GM21737 (cell line): ENCODE measurements around the gene UPK3A.
"Not testable (repeated sequence)": the region's sequence is repeated elsewhere in the genome, so short reads cannot be mapped to it uniquely, and the experiment has no call there.

ENCODE experiments used
- ATAC-seq: cut with Tn5 transposase; IDR thresholded peaks from one replicate; pipeline ENCODE4 v1.9.1; 2021; ENCODE audit warnings: mild to moderate bottlenecking, moderate library complexity; ENCODE audit not compliant: unreplicated experiment

UPK3A gene

DNA sequence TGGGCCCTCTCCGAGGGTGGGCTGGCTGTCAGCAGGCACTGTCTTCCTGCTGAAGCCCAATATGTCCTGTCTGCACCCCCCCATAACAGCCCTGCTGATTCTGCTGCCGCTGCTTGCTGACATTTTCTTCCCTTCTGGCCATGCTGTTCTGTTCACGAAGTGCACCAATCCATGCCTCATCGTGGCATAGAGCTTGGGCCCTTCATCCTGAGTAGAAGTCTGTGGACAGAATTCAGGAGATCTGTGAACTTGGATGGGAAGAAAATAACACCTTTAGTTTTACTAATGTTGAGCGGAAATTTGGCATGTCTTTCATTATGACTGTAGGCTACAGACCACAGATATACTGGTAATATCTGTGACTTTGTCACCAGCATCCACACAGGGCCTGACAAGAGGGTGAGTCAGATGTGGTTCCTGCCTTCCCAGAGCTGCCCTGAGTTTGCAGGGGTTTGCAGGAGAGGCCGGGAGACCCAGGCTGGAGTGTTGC lies 29.9 kb upstream of the UPK3A start:
- ATAC-seq: peak; percentile 62

DNA sequence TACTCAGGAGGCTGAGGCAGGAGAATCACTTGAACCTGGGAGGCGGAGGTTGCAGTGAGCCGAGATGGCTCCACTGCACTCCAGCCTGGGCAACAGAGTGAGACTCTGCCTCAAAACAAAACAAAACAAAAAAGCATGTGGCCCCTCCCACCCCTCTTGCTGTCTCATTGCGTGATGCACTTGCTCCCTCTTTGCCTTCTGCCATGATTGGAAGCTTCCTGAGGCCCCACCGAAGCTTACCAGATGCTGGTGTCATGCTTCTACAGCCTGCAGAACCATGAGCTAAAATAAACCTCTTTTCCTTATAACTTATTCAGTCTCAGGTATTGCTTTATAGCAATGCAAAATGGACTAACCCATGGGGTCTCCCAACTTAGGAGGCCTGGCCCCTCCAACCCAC lies 26.8 kb upstream of the UPK3A start:
- ATAC-seq: not testable (repeated sequence)

DNA sequence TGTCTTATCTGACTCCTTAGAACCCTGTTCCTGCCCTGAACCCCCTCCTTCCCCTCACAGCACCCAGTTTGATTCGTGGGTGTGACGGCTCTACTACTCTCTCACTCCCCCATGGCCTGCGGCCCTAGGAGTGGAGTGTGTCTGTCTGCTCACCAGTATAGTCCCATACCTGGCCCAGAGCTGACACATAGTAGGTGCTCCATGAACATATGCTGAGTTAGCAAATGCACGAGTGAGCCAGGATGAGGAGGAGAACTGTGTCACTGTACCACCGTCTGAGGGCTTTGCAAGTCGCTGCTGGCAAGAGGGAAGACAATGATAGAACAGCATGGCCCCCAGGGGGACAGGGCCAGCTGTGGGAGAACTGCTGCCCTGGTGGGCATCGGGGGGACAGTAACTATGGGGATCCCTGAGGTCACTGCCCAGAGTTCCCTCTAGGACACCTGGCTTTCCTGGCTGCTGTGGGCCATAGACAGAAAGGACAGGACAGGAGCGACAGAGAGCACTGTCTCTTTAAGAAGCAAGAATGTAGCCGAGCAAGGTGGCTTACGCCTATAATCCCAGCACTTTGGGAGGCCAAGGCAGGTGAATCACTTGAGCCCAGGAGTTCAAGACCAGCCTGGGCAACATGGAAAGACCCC lies 24.9 kb upstream of the UPK3A start:
- ATAC-seq: no peak

DNA sequence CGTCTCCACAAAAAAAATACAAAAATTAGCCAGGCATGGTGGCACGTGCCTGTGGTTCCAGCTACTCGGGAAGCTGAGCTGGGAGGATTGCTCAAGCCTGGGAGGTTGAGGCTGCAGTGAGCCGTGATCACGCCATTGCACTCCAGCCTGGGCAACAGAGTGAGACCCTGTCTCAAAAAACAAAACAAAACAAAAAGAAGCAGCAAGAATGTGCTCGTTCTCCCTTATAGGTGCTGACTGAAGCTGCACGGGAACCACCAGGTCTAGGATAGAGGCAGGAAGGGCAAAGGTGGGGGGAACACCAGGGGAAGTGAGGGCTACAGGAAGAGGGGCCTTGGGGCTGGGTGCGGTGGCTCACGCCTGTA lies 24.4 kb upstream of the UPK3A start:
- not testable (repeated sequence) for ATAC-seq

DNA sequence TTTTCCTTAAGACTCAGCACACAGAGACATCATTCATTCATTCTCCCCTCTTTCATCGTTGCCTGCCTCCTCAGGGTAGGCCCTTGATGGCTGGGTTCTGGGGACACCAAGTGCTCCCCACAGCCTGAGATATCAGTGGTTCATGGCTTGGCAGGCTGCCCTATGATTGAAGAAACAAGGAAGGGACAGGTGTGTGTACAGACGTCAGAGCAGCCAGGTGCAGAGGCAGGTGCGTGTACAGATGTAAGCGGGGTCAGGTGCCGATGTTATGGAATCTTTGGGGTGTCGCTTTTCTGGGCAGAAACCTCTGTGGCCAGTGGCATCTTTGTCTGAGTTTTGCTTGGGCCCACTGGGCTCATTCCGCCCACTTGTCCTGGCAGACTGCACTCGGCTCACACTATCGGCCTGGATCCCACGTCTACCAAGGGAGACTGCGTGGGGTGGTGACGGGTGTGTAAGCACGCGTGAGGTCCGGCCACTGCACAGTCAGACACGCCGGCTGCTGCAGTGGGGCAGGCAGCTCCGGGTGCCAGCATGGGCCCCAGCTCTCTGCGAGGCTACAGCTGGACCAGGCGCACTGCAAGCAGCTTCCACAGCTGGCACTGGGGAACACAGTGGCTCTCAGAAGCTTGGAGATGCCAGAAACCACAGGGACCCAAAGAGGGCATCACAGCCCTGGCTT lies 23.2 kb upstream of the UPK3A start:
- no peak for ATAC-seq

DNA sequence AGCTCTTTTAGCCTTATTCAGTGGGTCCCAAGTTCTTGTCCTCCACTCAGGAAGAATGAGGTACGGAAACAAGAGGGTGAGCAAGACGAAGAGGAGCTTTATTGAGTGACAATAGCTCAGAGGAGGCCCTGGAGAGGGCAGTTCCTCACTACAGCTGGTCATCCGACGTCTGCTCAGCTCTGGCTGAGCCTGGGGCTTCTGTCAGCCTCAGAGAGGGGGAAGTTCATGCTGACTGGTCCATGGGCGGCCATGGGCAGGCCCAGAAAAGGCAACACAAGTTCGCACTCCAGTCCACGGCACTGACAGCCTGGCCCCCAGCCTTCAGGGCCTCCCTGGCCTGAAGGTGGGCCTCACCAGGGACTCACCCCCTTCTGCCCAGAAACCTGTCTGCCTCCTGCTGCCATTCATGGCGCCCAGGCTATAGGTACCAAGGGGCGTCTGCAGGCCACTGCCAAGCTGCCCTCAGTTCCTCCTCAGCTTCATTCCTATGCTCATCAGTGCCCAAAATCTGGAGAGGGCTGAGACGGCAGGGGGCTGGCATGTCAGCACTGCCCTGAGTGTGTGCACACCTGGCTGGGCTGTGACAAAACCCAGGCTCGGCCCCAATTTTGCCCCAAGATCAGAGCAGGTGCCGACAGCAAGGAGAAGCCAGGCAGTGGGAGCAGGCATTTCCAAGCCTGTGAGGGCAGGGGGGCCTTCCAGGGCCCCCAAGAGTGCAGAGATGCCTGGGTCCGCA lies 22.4 kb upstream of the UPK3A start:
- ATAC-seq: no peak

DNA sequence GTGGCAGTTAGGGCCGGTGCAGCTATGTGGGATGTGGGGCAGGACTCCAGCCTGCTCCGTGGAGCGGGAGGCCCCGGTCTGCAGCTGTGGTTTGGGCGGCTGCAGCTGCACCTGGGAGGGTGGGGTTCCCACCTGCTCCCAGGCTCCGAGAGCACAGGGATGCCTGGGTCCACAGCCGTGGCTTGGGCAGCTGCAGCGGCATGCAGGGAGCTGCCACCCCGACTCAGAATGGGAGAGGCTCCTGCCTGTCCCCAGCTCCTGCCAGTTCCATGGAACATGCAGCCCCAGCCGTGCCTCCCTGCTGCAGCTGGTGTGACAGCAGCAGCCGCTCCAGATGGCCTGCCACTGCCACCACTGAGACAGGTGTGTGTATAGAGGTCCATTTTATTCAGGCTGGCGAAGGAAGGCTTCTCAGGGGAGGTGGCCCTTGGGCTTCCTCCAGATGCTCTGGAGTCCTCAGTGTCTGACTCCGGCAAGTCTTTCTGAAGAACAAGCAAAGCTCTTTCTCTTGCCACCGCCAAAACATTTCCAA lies 21.8 kb upstream of the UPK3A start:
- peak; percentile 27 for ATAC-seq

DNA sequence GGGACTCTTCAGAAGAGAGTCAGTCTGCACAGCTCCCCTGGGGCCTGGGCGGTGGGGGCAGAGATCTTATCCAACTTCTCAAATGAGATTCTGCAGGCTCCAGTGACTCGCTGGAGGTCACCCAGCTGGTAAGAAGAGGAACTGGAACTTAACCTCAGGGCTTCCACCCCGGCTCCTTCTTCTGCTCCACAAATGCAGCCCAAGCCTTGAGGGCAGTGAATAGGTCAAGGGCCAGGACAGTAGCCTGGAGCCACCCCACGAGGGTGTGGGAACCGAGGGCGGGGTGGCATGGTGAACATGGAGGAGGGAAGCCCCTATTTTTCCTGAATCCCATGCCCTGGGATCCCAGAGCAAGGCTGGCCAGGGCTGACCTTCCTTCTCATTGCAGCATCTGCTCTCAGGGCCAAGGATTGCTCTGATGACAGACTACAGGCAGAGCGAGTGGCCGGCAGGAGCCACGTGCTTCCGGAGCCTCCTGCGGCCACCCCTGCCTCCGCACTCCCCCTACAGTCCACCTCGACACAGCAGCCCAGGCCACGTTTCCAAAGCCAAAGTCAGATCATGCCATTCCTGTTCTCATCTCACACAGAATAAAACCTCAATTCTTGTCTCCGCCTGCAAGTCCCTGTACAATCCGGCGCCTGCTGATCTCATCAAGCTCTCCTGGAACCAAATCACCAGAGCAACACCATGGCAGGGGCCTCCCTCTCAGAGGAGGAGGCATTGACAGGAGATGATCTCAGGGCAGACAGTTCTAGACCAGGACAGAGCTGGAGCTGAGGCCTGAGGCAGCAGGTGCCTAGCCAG lies 21.1 kb upstream of the UPK3A start:
- peak; percentile 59 for ATAC-seq

DNA sequence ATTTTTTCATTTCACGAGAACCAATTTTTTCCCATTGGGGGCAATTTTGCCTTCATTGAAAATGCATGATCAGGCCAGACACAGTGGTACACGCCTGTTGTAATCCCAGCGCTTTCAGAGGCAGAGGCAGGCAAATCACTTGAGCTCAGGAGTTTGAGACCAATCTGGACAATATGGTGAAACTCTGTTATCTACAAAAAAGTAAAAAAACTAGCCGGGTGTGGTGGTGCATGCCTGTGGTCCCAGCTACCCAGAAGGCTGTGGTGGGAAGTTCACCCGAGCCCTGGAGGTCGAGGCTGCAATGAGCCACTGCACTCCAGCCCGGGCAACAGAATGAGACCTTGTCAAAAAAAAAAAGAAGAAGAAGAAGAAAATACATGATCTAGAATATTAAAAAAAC lies 19.2 kb upstream of the UPK3A start:
- ATAC-seq: no peak

DNA sequence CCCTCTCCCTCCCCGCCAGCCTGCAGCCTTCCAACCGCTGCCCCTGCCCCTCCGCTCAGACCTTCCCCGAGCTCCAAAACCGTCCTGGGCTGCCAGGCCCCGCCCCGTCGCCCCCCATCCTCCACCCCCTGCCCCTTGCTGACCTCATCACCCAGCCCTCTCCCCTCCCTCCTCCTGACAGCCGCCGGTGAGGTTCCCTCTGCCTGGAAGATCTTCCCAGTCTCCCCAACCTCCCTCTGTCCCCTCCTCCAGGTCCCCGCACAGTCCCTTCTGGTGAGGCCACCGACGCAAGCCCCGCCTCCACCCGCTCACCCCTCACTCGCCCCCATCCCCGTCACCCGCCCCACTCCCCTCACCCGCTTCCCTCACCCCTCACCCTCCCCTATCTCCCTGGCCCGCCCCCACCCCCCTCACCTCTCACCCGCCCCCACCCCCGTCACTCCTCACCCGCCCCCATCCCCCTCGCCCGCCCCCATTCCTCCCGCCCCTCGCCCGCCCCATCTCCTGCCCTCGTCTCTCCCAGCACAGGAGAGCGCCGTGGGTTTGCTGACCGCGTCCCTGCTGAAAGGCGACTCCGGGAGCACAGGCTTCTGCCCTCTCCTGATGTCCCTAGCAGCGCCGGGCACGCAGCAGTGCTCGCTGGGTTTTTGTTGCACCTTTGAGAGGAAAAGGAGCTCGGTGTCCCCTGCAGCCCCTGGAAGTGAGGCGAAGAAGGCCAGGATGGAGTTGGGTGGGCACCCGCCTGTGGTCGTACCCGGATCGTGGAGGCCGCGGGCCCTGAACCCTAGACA lies 16.4 kb upstream of the UPK3A start:
- ATAC-seq: peak; percentile 19

DNA sequence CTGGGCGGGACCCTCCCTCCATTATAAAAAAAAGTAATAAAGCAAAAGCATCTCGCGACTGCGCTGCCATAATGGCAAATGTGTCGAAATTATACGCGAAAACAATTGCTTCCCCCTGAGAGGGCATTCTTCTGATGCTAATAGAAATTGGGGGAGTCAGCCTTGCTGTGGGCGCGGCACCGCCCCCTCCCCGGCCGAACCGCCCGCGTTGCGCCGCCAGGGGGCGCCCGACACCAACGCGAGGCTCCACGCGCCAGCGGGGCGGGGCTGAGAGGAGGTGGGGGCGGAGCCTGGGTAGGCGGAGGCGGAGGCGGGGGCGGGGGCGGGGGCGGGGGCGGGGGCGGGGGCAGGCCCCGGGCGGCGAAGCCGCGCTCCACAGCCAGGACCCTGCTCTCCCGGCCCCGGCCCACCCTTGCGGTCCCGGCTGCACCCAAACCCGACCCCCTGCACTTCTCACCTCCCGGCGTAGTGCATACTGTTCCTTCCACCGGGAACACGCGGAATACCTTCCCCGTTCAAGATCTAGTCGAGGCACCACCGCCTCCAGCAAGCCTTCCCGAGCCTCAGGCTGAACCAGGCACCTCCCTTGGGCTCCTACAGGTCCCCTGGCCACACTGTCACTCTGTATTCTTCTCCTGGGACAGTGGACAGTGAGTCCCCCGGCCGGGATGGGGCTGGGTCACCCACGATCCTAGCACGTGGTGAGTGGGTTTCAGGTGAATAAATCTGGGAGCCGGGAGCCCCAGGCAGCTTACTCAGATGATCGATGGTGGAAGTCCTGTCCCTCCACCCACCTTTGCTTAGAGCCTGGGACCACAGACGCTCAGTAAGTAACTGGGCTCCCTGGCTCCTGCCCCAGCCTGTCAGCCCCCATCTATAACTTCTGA lies 15.5 kb upstream of the UPK3A start:
- ATAC-seq: peak; percentile 50

DNA sequence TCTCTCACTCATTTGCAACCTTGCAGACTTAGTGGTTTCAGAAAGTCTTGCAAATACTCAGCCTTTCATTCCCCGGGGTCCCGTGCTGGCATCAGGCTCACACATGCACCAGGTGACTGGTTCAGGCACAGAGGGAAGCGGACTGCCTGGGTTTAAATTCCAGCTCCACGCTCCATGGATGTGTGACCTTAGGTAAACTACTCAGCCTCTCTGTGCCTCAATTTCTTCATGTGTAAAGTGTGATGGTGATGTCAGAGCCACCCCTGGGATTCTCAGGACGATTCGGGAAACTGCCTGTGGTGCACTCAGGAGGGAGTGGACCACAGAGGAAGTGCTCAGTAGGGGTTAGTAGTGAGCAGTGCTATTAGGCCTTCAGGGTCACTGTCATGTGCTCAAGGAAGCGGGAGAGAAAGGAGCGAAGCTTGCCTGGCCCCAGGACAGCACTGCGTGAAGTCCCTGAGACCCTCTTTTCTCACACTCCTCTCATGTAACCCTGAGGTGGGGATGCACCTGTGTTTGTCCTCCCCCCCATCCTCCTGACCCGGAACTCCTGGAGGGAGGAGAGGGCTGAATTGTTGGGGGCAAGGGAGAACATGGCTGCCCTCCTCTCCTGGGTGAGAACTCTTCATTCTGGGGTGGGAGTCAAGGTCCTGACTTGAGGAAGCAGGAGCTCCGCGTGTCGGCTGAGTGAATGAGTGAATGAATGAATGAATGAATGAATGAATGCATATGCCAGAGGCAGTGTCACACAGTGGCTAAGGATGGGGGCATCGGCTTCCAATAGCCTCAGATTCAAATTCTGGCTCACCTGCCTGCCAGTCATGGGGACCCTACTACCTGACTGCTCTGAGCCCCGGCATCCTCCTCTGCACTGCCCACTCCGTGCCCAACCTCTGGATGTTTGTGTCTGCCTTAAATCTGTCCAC lies 14.4 kb upstream of the UPK3A start:
- ATAC-seq: no peak

DNA sequence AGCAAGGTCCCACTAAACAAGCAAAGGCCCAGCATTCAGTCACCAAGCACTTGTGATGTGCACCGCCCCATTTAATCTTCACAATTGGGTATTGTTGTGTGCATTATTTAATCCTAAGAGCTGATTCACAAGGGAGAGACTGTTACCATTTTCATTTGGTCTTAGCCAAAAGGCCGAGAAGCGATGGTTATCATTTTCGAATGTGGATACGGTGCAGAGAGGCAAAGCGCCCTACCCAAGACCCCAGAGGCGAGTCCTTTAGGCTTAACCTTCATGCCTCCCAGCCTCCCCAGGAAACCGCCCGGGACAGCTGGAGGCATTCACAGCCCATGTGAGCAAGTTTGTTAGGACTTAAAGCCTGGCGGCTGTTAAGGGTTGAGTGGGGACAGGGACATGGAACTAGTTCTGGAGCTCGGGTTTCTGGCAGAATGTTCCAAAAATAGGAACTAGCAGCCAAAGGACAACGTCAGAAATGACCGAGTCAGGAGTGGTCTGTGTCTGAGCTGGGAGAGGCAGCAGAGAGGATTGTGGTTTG lies 13.0 kb upstream of the UPK3A start:
- ATAC-seq: no peak

DNA sequence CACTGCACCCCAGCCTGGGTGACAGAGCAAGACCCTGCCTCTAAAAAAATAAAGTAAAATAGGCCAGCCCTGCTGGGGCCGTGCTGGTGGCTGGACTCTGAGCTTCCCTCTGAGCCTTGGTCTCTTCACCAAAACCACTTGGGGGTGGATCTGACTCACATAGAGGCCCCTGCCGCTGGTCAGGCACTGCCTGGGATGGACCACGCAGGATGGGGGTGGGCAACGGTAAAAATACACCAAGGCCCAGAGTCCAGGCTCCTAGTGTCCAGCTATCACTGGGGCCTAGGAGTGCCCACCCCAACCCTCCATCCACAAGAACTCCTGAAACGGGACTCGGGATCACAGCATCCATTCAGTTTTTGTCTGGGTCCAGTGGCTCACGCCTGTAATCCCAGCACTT lies 12.3 kb upstream of the UPK3A start:
- no peak for ATAC-seq

DNA sequence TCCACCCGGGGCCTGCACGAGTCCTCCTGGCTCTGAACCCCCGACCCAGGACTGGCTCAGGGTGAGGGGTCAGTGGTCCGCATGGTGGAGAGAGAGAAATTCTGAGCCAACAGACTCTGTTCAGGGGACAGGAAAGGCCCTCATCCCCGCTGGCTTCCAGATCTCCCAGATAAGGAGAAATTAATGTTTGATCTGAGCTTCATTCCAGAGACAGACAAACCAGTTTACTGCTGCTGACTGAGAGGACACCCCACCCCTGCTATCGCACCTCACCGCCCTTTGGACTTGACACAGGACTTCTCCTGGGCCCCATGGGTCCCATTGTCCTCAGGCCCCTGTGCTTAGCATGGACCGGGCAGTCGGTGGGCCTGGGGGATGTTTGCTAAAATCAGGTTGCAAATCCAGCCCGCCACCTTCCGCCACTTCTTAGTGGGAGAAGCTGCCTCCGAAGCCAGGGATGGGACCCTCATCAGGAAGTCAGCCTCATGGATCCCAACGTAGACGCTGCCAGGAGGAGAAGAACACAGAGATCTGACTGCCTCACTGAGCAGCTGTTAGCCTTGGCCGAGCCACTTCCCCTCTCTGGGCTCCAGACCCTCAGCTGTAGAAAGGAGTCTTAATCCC lies 11.2 kb upstream of the UPK3A start:
- ATAC-seq: no peak

DNA sequence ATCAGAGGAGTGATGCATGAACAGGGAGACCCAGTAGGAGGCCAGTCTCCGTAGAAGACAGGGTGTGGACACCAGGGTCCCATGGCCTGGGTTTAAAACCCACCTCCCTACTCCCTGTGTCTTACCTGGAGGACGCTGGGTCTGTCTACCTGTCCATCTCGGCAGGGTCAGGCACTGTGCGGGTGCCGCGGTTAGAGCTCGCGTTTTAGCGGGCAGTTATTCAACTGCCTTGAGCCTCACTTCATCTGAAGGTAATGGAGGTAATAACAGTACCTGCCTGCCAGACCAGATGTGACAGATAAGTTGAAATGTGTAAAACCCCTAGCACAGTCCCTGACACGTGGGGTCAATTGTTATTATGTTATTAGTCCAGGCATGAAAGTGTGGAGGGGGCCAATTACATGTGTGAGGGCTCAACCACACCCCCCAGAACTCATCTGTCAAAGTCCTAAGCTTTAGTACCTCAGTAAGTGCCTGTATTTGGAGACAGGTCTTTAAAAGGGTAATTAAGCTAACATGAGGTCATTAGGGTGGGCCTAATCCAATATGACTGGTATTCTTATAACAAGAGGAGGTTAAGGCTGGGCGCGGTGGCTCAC lies 8.1 kb upstream of the UPK3A start:
- ATAC-seq: no peak

DNA sequence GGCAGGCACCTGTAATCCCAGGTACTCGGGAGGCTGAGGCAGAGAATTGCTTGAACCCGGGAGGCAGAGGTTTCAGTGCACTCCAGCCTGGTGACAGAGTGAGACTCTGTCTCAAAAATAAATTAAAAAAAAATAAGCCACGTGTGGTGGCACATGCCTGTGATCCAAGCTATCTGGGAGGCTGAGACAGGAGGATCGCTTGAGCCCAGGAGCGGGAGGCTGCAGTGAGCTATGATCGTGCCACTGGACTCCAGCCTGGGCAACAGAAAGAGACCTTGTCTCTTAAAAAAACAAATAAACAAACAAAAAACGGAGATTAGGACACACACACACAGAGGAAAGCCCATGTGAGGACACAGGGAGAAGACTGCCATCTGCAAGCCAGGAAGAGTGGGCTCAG lies 7.0 kb upstream of the UPK3A start:
- not testable (repeated sequence) for ATAC-seq
